Neural cell (in vitro differentiated cells): ENCODE data around the gene TSPAN32. TPM values are rescaled to one million over a fixed set of nuclear protein-coding genes. Genes with fewer than 3 reads are reported as not detected.

Source experiments
- H2AFZ ChIP-seq: fragments of 200-600, 300-800 bp; sonication (generic), shearing (Covaris generic); 2 replicates; pipeline ENCODE4 v1.6.0; 2014; ENCODE audit warnings: low read depth, mild to moderate bottlenecking, antibody characterized with exemption, low read length, moderate library complexity
- H3F3A ChIP-seq: fragments of 200-600 bp; shearing (Covaris generic); 2 replicates; pipeline ENCODE4 v1.6.1; 2016; ENCODE audit warnings: mild to moderate bottlenecking, moderate library complexity, mixed read lengths, antibody characterized with exemption, low read length; ENCODE audit not compliant: insufficient read depth, poor library complexity, severe bottlenecking
- H3K27ac ChIP-seq: fragments of 200-600, 300-800 bp; sonication (generic), shearing (Covaris generic); 2 replicates; pipeline ENCODE4 v1.5.1; 2014; ENCODE audit warnings: mild to moderate bottlenecking, low read length, moderate library complexity
- H3K27me3 ChIP-seq: fragments of 300-800, 200-600 bp; sonication (generic), shearing (Covaris generic); 2 replicates; pipeline ENCODE4 v1.6.0; 2014; ENCODE audit warnings: mild to moderate bottlenecking, low read depth, low read length, moderate library complexity; ENCODE audit not compliant: insufficient read depth
- H3K36me3 ChIP-seq: fragments of 300-800, 200-600 bp; sonication (generic), shearing (Covaris generic); 2 replicates; pipeline ENCODE4 v1.5.1; 2014; ENCODE audit warnings: mild to moderate bottlenecking, antibody characterized with exemption, low read length, moderate library complexity; ENCODE audit not compliant: insufficient read depth
- H3K4me2 ChIP-seq: fragments of 300-800, 200-600 bp; sonication (generic), shearing (Covaris generic); 2 replicates; pipeline ENCODE4 v1.6.0; 2014; ENCODE audit warnings: mild to moderate bottlenecking, low read length
- H3K4me3 ChIP-seq: fragments of 300-800, 200-600 bp; sonication (generic), shearing (Covaris generic); 2 replicates; pipeline ENCODE4 v1.5.1; 2014; ENCODE audit warnings: mild to moderate bottlenecking, low read length, moderate library complexity
- H3K79me2 ChIP-seq: fragments of 200-600 bp; shearing (Covaris generic); replicated peaks from 2 replicates; pipeline ENCODE4 v1.6.0; 2014; ENCODE audit warnings: mild to moderate bottlenecking, low read length, moderate library complexity; ENCODE audit not compliant: insufficient read depth
- H3K9ac ChIP-seq: fragments of 300-800, 200-600 bp; sonication (generic), shearing (Covaris generic); 2 replicates; pipeline ENCODE4 v1.6.1; 2016; ENCODE audit warnings: mild to moderate bottlenecking, low read length, mixed read lengths
- H3K9me2 ChIP-seq: fragments of 200-600 bp; shearing (Covaris generic); 2 replicates; pipeline ENCODE4 v1.6.1; 2016; ENCODE audit warnings: mild to moderate bottlenecking, low read length, mixed read lengths; ENCODE audit not compliant: insufficient read depth
- H3K9me3 ChIP-seq: fragments of 200-600, 300-800 bp; sonication (generic), shearing (Covaris generic); 2 replicates; pipeline ENCODE4 v1.6.1; 2016; ENCODE audit warnings: mild to moderate bottlenecking, mixed run types, low read length, moderate library complexity, mixed read lengths
- H4K20me1 ChIP-seq: fragments of 200-600 bp; shearing (Covaris generic); 2 replicates; pipeline ENCODE4 v1.6.1; 2016; ENCODE audit warnings: mild to moderate bottlenecking, mixed run types; ENCODE audit not compliant: insufficient read depth
- EP300 ChIP-seq: fragments of 450-650 bp; conservative IDR thresholded peaks from 2 replicates; pipeline ENCODE4 v1.6.1; 2014; ENCODE audit warnings: antibody characterized with exemption, mild to moderate bottlenecking, moderate library complexity; ENCODE audit not compliant: poor library complexity, severe bottlenecking
- EZH2 ChIP-seq: fragments of 200-600, 300-800 bp; shearing (Covaris generic), sonication (generic); IDR thresholded peaks from 2 replicates; pipeline ENCODE4 v1.6.1; 2014; ENCODE audit warnings: antibody characterized with exemption, low read length, borderline replicate concordance, mild to moderate bottlenecking; ENCODE audit not compliant: insufficient read depth, poor library complexity, severe bottlenecking
- MXI1 ChIP-seq: fragments of 450-650 bp; conservative IDR thresholded peaks from 2 replicates; pipeline ENCODE4 v1.6.1; 2014; ENCODE audit warnings: antibody characterized with exemption, mild to moderate bottlenecking; ENCODE audit not compliant: poor library complexity, severe bottlenecking
- POLR2AphosphoS5 ChIP-seq: IDR thresholded peaks from 2 replicates; pipeline ENCODE4 v1.6.1; 2012
- RAD21 ChIP-seq: fragments of 450-650 bp; conservative IDR thresholded peaks from 2 replicates; pipeline ENCODE4 v1.6.1; 2014; ENCODE audit warnings: antibody characterized with exemption, mild to moderate bottlenecking, moderate library complexity
- SMC3 ChIP-seq: fragments of 450-650 bp; conservative IDR thresholded peaks from 2 replicates; pipeline ENCODE4 v1.6.1; 2014; ENCODE audit warnings: antibody characterized with exemption, mild to moderate bottlenecking, moderate library complexity; ENCODE audit not compliant: poor library complexity
- TAF1 ChIP-seq: IDR thresholded peaks from 2 replicates; pipeline ENCODE4 v1.6.1; 2012; ENCODE audit warnings: low read depth
- polyA plus RNA-seq: library from polyadenylated mRNA; depleted of rRNA; stranded (reverse); fragments of >200 nt; gene quantifications from 2 replicates; pipeline ENCODE4 v1.2.3, GENCODE V29; 2014
- TF ChIP-seq, protein P1 (sequence below): fragments of 450-650 bp; IDR thresholded peaks from 2 replicates; pipeline ENCODE4 v1.5.1; 2014; ENCODE audit warnings: antibody characterized with exemption, mild to moderate bottlenecking, moderate library complexity; ENCODE audit not compliant: poor library complexity, severe bottlenecking
- TF ChIP-seq, protein P2 (sequence below): IDR thresholded peaks from 2 replicates; pipeline ENCODE4 v1.6.1; 2012; ENCODE audit warnings: borderline replicate concordance

TSPAN32 gene
- polyA plus RNA-seq, 1 donor from 2014 or later: not detected

DNA sequence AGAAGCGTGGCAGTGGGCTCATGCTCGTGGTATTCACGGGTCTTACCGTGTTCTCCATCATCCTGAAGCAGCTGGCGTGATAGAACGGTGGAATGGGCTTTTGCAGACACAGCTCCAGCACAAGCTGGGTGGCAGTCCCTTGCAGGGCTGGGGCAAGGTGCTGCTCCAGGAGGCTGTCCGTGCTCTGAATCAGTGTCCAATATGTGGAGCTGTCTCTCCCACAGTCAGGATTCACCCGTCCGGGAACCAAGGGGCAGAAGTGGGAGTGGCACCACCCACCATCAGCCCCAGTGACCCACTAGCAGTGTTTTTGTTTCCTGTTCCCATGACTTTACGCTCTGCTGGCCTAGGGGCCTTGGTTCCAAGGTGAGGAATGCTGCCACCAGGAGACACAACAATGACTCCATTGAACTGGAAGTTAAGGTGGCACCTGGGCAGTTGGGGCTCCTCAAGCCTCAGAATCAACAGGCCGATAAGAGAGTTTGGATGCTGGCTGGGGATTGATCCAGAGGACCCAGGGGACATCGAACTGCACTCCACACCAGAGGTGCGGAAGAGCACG, 58.3 kb downstream of the TSPAN32 start:
- Histone ChIP-seq H3K27me3 (no peaks in the 10 kb centered on the region), H3K4me2 (no peak overlapping the region), H3K4me3 (no peak overlapping the region), H4K20me1 (no peaks in the 10 kb centered on the region), H3K9ac (no peak overlapping the region), H3K27ac (no peak overlapping the region), H3K9me3 (no peaks in the 10 kb centered on the region), H3K9me2 (no peaks in the 10 kb centered on the region), H3K79me2 (no peaks in the 10 kb centered on the region), H2AFZ (no peak overlapping the region), H3K36me3 (no peaks in the 10 kb centered on the region), H3F3A (no peaks in the 10 kb centered on the region)
- no peak for TF ChIP-seq MXI1

DNA sequence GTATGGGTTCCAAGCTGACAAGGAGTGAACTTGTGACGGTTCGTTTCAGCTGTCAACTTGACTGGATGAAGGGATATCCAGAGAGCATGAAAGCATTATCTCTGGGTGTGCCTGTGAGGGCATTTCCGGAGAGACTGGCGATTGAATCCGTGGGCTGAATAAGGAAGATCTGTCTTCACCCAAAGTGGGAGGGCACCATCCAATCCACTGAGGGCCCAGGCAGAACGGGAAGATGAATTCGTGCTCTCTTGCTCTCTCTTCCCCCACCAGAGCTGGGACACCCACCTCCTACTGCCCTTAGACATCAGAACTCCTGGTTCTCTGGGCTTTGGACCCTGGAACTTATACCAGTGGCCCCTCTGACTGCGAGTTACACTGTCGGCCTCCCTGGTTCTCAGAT, 59.8 kb downstream of the TSPAN32 start:
- Histone ChIP-seq H3K27ac (no peak overlapping the region), H4K20me1 (no peaks in the 10 kb centered on the region), H2AFZ (no peak overlapping the region), H3K36me3 (no peaks in the 10 kb centered on the region), H3K4me3 (no peak overlapping the region), H3K9me2 (no peaks in the 10 kb centered on the region), H3K27me3 (no peaks in the 10 kb centered on the region), H3K9ac (no peak overlapping the region), H3K79me2 (no peaks in the 10 kb centered on the region), H3K4me2 (no peak overlapping the region), H3F3A (no peaks in the 10 kb centered on the region), H3K9me3 (no peaks in the 10 kb centered on the region)
- no peak for TF ChIP-seq SMC3
- no peak for TF ChIP-seq RAD21
- no peak for TF ChIP-seq POLR2AphosphoS5
- TF ChIP-seq TAF1: no peak
- TF ChIP-seq, protein P1, sequence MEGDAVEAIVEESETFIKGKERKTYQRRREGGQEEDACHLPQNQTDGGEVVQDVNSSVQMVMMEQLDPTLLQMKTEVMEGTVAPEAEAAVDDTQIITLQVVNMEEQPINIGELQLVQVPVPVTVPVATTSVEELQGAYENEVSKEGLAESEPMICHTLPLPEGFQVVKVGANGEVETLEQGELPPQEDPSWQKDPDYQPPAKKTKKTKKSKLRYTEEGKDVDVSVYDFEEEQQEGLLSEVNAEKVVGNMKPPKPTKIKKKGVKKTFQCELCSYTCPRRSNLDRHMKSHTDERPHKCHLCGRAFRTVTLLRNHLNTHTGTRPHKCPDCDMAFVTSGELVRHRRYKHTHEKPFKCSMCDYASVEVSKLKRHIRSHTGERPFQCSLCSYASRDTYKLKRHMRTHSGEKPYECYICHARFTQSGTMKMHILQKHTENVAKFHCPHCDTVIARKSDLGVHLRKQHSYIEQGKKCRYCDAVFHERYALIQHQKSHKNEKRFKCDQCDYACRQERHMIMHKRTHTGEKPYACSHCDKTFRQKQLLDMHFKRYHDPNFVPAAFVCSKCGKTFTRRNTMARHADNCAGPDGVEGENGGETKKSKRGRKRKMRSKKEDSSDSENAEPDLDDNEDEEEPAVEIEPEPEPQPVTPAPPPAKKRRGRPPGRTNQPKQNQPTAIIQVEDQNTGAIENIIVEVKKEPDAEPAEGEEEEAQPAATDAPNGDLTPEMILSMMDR: no peak
- TF ChIP-seq EZH2: no peak
- no peak for TF ChIP-seq EP300
- no peak for TF ChIP-seq MXI1
- TF ChIP-seq, protein P2, sequence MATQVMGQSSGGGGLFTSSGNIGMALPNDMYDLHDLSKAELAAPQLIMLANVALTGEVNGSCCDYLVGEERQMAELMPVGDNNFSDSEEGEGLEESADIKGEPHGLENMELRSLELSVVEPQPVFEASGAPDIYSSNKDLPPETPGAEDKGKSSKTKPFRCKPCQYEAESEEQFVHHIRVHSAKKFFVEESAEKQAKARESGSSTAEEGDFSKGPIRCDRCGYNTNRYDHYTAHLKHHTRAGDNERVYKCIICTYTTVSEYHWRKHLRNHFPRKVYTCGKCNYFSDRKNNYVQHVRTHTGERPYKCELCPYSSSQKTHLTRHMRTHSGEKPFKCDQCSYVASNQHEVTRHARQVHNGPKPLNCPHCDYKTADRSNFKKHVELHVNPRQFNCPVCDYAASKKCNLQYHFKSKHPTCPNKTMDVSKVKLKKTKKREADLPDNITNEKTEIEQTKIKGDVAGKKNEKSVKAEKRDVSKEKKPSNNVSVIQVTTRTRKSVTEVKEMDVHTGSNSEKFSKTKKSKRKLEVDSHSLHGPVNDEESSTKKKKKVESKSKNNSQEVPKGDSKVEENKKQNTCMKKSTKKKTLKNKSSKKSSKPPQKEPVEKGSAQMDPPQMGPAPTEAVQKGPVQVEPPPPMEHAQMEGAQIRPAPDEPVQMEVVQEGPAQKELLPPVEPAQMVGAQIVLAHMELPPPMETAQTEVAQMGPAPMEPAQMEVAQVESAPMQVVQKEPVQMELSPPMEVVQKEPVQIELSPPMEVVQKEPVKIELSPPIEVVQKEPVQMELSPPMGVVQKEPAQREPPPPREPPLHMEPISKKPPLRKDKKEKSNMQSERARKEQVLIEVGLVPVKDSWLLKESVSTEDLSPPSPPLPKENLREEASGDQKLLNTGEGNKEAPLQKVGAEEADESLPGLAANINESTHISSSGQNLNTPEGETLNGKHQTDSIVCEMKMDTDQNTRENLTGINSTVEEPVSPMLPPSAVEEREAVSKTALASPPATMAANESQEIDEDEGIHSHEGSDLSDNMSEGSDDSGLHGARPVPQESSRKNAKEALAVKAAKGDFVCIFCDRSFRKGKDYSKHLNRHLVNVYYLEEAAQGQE: no peak

DNA sequence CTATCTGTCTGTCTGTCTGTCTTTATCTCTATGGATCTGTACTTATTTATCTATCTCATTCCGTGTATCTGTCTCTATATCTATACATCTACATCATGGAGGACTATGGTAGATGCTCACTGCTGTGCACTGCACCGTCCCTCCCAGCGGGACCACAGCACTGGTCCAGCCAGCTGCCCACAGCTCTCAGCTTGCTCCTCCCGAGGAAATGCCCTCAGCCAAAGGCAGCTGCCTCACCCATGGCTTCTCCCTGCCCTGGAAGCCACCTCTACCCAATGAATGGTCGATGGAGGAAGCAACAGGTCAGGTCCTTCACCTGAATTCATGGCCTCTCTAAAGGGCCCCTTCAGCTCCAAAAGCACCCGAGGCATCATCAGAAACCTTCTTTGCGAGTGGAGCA, 60.6 kb downstream of the TSPAN32 start:
- no peak for TF ChIP-seq EP300
- no peak for TF ChIP-seq RAD21
- no peak for TF ChIP-seq POLR2AphosphoS5
- TF ChIP-seq EZH2: no peak
- TF ChIP-seq TAF1: no peak
- TF ChIP-seq MXI1: no peak
- TF ChIP-seq, protein P1: no peak
- TF ChIP-seq, protein P2: no peak
- TF ChIP-seq SMC3: no peak
- Histone ChIP-seq H2AFZ (no peak overlapping the region), H4K20me1 (no peaks in the 10 kb centered on the region), H3K9me2 (no peaks in the 10 kb centered on the region), H3F3A (no peaks in the 10 kb centered on the region), H3K27me3 (no peaks in the 10 kb centered on the region), H3K79me2 (no peaks in the 10 kb centered on the region), H3K9me3 (no peaks in the 10 kb centered on the region), H3K4me2 (no peak overlapping the region), H3K36me3 (no peaks in the 10 kb centered on the region), H3K27ac (no peak overlapping the region), H3K4me3 (no peak overlapping the region), H3K9ac (no peak overlapping the region)
